ENCODE measurements around the gene RASAL1. TPM values are rescaled to one million over a fixed set of nuclear protein-coding genes. Genes with fewer than 3 reads are reported as not detected.
A peak's percentile ranks its signal among the peaks of the same experiment; 100 is the strongest.

Gene RASAL1
- polyA plus RNA-seq, 2 of the 4 experiments (the other 2 are of a cell fraction), result 0.30 to 0.34 TPM

DNA sequence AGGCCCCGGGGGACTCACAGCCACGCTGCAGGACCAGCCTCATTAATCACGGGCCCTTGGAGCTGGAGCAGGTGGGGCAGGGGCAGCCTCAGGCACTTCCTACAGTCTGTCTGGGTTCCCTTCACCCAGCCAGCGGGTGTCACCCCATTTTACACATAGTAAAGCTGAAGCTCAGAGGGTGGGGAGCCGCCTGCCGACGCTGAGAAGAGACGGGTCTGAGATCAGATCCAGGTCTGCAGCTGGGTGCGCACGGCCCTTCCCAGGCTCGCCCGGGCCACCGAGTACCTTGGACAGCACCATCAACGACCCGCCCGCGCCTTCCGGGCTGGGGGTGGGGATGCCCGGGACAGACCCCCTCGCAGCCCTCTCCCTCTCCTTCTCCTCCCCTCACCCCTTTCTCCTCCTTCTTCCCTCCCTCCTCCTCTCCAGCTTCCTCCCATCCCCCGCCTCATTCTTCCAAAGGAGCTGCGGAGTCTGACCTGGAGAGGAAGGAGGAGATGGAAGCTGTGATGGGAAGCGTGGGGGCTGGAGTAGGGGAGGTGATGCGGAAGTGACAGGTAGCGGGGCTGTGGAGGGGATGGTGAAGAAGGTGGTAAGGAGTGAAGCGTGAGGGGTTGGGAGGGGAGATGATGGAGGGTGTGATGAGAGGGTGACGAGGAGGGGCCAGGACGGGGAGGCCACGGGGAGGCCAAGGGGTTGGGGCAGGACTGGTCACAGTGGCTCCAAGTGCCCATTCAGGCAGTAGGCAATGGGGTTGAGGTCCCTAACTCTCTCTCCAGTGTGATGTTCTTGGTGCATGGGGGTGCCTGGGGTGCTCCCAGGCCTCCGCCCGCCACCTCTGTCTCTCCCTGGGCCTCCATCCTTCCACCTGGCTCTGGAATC lies 70.2 kb downstream of the RASAL1 start:
- TF ChIP-seq CHD2 (IDR thresholded peaks at IDR 0.05; ENCODE audit: low read length, partially characterized antibody), result no peak
- TF ChIP-seq, protein P1, sequence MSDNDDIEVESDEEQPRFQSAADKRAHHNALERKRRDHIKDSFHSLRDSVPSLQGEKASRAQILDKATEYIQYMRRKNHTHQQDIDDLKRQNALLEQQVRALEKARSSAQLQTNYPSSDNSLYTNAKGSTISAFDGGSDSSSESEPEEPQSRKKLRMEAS (IDR thresholded peaks at IDR 0.05), result no peak
- peak; percentile 29; the same call in 1 of the 2 replicates for TF ChIP-seq EHMT2 (IDR thresholded peaks at IDR 0.05; ENCODE audit: low read depth)
- TF ChIP-seq, protein P2, sequence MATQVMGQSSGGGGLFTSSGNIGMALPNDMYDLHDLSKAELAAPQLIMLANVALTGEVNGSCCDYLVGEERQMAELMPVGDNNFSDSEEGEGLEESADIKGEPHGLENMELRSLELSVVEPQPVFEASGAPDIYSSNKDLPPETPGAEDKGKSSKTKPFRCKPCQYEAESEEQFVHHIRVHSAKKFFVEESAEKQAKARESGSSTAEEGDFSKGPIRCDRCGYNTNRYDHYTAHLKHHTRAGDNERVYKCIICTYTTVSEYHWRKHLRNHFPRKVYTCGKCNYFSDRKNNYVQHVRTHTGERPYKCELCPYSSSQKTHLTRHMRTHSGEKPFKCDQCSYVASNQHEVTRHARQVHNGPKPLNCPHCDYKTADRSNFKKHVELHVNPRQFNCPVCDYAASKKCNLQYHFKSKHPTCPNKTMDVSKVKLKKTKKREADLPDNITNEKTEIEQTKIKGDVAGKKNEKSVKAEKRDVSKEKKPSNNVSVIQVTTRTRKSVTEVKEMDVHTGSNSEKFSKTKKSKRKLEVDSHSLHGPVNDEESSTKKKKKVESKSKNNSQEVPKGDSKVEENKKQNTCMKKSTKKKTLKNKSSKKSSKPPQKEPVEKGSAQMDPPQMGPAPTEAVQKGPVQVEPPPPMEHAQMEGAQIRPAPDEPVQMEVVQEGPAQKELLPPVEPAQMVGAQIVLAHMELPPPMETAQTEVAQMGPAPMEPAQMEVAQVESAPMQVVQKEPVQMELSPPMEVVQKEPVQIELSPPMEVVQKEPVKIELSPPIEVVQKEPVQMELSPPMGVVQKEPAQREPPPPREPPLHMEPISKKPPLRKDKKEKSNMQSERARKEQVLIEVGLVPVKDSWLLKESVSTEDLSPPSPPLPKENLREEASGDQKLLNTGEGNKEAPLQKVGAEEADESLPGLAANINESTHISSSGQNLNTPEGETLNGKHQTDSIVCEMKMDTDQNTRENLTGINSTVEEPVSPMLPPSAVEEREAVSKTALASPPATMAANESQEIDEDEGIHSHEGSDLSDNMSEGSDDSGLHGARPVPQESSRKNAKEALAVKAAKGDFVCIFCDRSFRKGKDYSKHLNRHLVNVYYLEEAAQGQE (IDR thresholded peaks at IDR 0.05), result peak; percentile 91
- WGBS (ENCODE audit: missing lambda C conversion rate), result 33% methylated on average over 29 of the region's 31 CpGs
- Histone ChIP-seq H3K27ac (no peak overlapping the region), H3K9me3 (no peaks in the 10 kb centered on the region), H3K4me1 (no peaks in the 10 kb centered on the region), H3K4me3 (no peak overlapping the region), H3K4me2 (no peak overlapping the region)
- peak; percentile 38 to 64; a peak in 4 of 6 replicates for ATAC-seq
- no peak for FAIRE-seq
- ChIA-PET POLR2A (interaction anchor here (0.7 kb wide), 1 partner anchor 24 kb away, joined by 7 read pairs; no protein-coding TSS in a partner anchor), CTCF (interaction anchor here (0.8 to 2.9 kb wide), 3 partner anchors 17 to 109 kb away, joined by 3 to 20 read pairs (median 3); no protein-coding TSS in a partner anchor)
- DNase-seq (ENCODE audit: low read depth in 1 of 2, low spot score in 1 of 2), result no peak

DNA sequence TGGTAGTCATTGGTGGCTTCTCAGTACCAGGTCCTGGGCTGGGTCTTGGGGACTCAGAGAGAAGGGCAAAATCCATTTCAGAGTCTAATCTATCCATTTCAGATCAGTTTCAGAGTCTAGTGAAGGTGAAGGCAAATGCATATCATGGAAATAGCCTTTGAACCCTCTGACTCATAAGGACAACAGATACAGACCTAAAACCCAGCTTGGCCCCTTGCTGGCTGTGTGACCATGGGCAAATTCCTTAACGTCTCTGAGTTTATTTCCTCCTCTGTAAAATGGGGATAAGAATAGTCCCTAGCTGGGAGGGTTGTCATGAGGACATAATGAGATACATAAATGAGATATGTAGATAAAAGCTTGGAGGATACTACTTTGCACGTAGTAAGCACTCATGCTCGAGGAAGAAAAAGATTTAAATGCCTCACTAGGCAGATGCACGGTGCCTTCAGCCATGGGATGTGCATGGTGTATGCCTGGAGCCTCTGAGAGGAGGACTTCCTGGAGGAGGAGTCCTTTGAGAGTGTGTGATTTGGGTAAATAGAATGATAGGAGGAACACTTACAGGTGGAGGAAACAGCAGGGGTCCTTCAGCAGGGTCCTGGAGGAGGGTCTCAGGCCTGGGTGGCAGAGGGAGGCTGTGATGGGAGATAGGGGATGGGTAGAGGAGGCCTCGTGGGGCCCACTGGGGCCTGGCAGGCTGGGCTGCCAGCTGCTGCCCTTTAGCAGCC lies 71.0 kb downstream of the RASAL1 start:
- Histone ChIP-seq H3K27ac (no peak overlapping the region), H3K4me3 (no peak overlapping the region), H3K9me3 (no peaks in the 10 kb centered on the region), H3K4me2 (no peak overlapping the region), H3K4me1 (no peaks in the 10 kb centered on the region)
- ChIA-PET CTCF (interaction anchor here (1.2 to 3.2 kb wide), 5 partner anchors 13 to 109 kb away, joined by 3 to 30 read pairs (median 5); no protein-coding TSS in a partner anchor), POLR2A (no interaction called here)
- FAIRE-seq, result no peak
- ATAC-seq, result no peak
- DNase-seq (ENCODE audit: low read depth in 1 of 2, low spot score in 1 of 2), result no peak
- TF ChIP-seq ZFP36 (IDR thresholded peaks at IDR 0.05; ENCODE audit: borderline replicate concordance, partially characterized antibody) (peak; percentile 32), MYC (IDR thresholded peaks at IDR 0.05; ENCODE audit: borderline replicate concordance, low read length) (no peak)
- WGBS (ENCODE audit: missing lambda C conversion rate), result 39% methylated on average over 5 of the region's 5 CpGs

DNA sequence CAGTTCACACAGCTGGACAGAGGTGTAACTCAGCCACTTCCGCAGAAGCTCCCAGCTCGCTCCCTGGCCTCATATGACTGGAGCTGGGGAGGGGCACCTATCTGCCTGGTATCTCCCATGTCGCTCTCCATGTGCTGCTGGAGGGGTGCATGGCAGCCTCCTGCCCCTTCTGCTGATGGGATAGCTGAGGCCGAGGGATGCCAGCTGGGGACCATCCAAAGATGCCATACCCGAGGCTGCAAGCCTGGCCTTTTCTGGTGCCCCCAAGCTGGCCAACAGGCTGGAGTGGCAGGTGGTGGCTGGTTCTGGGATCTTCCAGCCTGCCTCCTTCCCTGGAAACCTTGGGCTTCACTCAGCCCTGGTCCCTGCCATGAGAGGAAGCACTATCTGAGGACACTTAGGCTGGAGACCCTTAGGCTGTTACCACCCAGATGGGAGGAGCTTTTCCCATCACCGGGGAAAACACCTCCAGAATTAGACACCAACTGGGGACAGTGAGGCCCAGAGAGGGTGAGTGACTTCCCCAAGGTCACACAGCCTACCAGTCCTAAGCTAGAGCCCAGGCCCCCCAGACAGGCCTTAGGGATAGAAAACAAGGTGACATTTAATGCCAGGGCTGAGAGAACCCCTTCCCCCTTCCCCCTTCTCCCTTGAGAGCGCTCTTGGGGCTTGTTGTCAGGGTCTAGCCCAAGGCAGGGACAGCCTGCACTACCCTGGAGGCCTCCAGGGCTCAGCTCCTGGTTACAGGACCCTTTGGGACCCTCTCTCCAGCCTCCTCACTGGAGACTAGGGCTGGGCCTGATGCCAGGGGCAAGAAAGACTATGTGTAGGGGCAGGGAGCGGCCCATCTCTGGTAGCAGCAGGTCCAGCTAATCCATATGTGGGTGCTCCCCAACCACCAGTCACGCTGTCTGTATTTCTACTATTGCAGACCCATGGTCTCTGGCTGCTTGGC lies 71.9 kb downstream of the RASAL1 start:
- no peaks in the 10 kb centered on the region for H3K4me1 ChIP-seq
- DNase-seq (ENCODE audit: low read depth in 1 of 2, low spot score in 1 of 2) (no peak), ATAC-seq (no peak), FAIRE-seq (no peak)
- CTCF ChIA-PET, result interaction anchor here (0.6 to 3.2 kb wide), 8 partner anchors 11 to 134 kb away, joined by 3 to 30 read pairs (median 4); no protein-coding TSS in a partner anchor
- no peak overlapping the region for H3K4me2 ChIP-seq
- no peak overlapping the region for H3K27ac ChIP-seq
- TF ChIP-seq ZFP36 (IDR thresholded peaks at IDR 0.05; ENCODE audit: borderline replicate concordance, partially characterized antibody), result peak; percentile 48
- no peak for TF ChIP-seq ESRRA (IDR thresholded peaks at IDR 0.05; ENCODE audit: borderline replicate concordance, low read length)
- 60% methylated on average over 6 of the region's 9 CpGs for WGBS (ENCODE audit: missing lambda C conversion rate)
- H3K9me3 ChIP-seq, result no peaks in the 10 kb centered on the region
- POLR2A ChIA-PET, result no interaction called here
- no peak overlapping the region for H3K4me3 ChIP-seq
